Neural cell (in vitro differentiated cells): ENCODE measurements around the gene RYR3. TPM values are rescaled to one million over a fixed set of nuclear protein-coding genes. Genes with fewer than 3 reads are reported as not detected.

Source experiments
- H2AFZ ChIP-seq: fragments of 200-600, 300-800 bp; sonication (generic), shearing (Covaris generic); 2 replicates; pipeline ENCODE4 v1.6.0; 2014; ENCODE audit warnings: low read depth, mild to moderate bottlenecking, antibody characterized with exemption, low read length, moderate library complexity
- H3F3A ChIP-seq: fragments of 200-600 bp; shearing (Covaris generic); 2 replicates; pipeline ENCODE4 v1.6.1; 2016; ENCODE audit warnings: mild to moderate bottlenecking, moderate library complexity, mixed read lengths, antibody characterized with exemption, low read length; ENCODE audit not compliant: insufficient read depth, poor library complexity, severe bottlenecking
- H3K27ac ChIP-seq: fragments of 200-600, 300-800 bp; sonication (generic), shearing (Covaris generic); 2 replicates; pipeline ENCODE4 v1.5.1; 2014; ENCODE audit warnings: mild to moderate bottlenecking, low read length, moderate library complexity
- H3K27me3 ChIP-seq: fragments of 300-800, 200-600 bp; sonication (generic), shearing (Covaris generic); 2 replicates; pipeline ENCODE4 v1.6.0; 2014; ENCODE audit warnings: mild to moderate bottlenecking, low read depth, low read length, moderate library complexity; ENCODE audit not compliant: insufficient read depth
- H3K36me3 ChIP-seq: fragments of 300-800, 200-600 bp; sonication (generic), shearing (Covaris generic); 2 replicates; pipeline ENCODE4 v1.5.1; 2014; ENCODE audit warnings: mild to moderate bottlenecking, antibody characterized with exemption, low read length, moderate library complexity; ENCODE audit not compliant: insufficient read depth
- H3K4me2 ChIP-seq: fragments of 300-800, 200-600 bp; sonication (generic), shearing (Covaris generic); 2 replicates; pipeline ENCODE4 v1.6.0; 2014; ENCODE audit warnings: mild to moderate bottlenecking, low read length
- H3K4me3 ChIP-seq: fragments of 300-800, 200-600 bp; sonication (generic), shearing (Covaris generic); 2 replicates; pipeline ENCODE4 v1.5.1; 2014; ENCODE audit warnings: mild to moderate bottlenecking, low read length, moderate library complexity
- H3K79me2 ChIP-seq: fragments of 200-600 bp; shearing (Covaris generic); replicated peaks from 2 replicates; pipeline ENCODE4 v1.6.0; 2014; ENCODE audit warnings: mild to moderate bottlenecking, low read length, moderate library complexity; ENCODE audit not compliant: insufficient read depth
- H3K9ac ChIP-seq: fragments of 300-800, 200-600 bp; sonication (generic), shearing (Covaris generic); 2 replicates; pipeline ENCODE4 v1.6.1; 2016; ENCODE audit warnings: mild to moderate bottlenecking, low read length, mixed read lengths
- H3K9me2 ChIP-seq: fragments of 200-600 bp; shearing (Covaris generic); 2 replicates; pipeline ENCODE4 v1.6.1; 2016; ENCODE audit warnings: mild to moderate bottlenecking, low read length, mixed read lengths; ENCODE audit not compliant: insufficient read depth
- H3K9me3 ChIP-seq: fragments of 200-600, 300-800 bp; sonication (generic), shearing (Covaris generic); 2 replicates; pipeline ENCODE4 v1.6.1; 2016; ENCODE audit warnings: mild to moderate bottlenecking, mixed run types, low read length, moderate library complexity, mixed read lengths
- H4K20me1 ChIP-seq: fragments of 200-600 bp; shearing (Covaris generic); 2 replicates; pipeline ENCODE4 v1.6.1; 2016; ENCODE audit warnings: mild to moderate bottlenecking, mixed run types; ENCODE audit not compliant: insufficient read depth
- EP300 ChIP-seq: fragments of 450-650 bp; conservative IDR thresholded peaks from 2 replicates; pipeline ENCODE4 v1.6.1; 2014; ENCODE audit warnings: antibody characterized with exemption, mild to moderate bottlenecking, moderate library complexity; ENCODE audit not compliant: poor library complexity, severe bottlenecking
- EZH2 ChIP-seq: fragments of 200-600, 300-800 bp; shearing (Covaris generic), sonication (generic); IDR thresholded peaks from 2 replicates; pipeline ENCODE4 v1.6.1; 2014; ENCODE audit warnings: antibody characterized with exemption, low read length, borderline replicate concordance, mild to moderate bottlenecking; ENCODE audit not compliant: insufficient read depth, poor library complexity, severe bottlenecking
- MXI1 ChIP-seq: fragments of 450-650 bp; conservative IDR thresholded peaks from 2 replicates; pipeline ENCODE4 v1.6.1; 2014; ENCODE audit warnings: antibody characterized with exemption, mild to moderate bottlenecking; ENCODE audit not compliant: poor library complexity, severe bottlenecking
- POLR2AphosphoS5 ChIP-seq: IDR thresholded peaks from 2 replicates; pipeline ENCODE4 v1.6.1; 2012
- RAD21 ChIP-seq: fragments of 450-650 bp; conservative IDR thresholded peaks from 2 replicates; pipeline ENCODE4 v1.6.1; 2014; ENCODE audit warnings: antibody characterized with exemption, mild to moderate bottlenecking, moderate library complexity
- SMC3 ChIP-seq: fragments of 450-650 bp; conservative IDR thresholded peaks from 2 replicates; pipeline ENCODE4 v1.6.1; 2014; ENCODE audit warnings: antibody characterized with exemption, mild to moderate bottlenecking, moderate library complexity; ENCODE audit not compliant: poor library complexity
- TAF1 ChIP-seq: IDR thresholded peaks from 2 replicates; pipeline ENCODE4 v1.6.1; 2012; ENCODE audit warnings: low read depth
- polyA plus RNA-seq: library from polyadenylated mRNA; depleted of rRNA; stranded (reverse); fragments of >200 nt; gene quantifications from 2 replicates; pipeline ENCODE4 v1.2.3, GENCODE V29; 2014
- TF ChIP-seq, protein P1 (sequence below): IDR thresholded peaks from 2 replicates; pipeline ENCODE4 v1.6.1; 2012; ENCODE audit warnings: borderline replicate concordance
- TF ChIP-seq, protein P2 (sequence below): fragments of 450-650 bp; IDR thresholded peaks from 2 replicates; pipeline ENCODE4 v1.5.1; 2014; ENCODE audit warnings: antibody characterized with exemption, mild to moderate bottlenecking, moderate library complexity; ENCODE audit not compliant: poor library complexity, severe bottlenecking

The RYR3 gene
- polyA plus RNA-seq, 1 donor from 2014 or later = 12.6 TPM

DNA sequence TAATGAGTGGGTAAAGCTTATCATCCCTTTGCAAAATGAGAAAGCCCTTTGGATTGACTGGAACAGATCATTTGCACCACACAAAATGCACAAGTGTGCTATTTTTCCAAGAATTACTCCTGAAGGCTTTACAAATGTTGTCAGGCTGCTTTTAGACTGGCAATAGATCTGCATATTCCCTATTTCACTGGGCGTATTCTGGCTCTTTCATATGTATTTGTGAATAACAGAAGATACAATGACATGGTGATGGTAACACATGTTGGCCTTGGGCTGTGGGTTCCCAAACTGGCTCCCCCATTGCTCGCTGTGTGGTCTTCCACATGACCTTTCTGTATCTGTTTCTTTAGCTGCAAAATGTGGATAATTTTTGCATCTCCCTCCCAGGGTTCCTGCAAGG, 354.2 kb downstream of the RYR3 start:
- no peaks in the 10 kb centered on the region for H3K27me3 ChIP-seq
- no peaks in the 10 kb centered on the region for H3K79me2 ChIP-seq
- H3K9me2 ChIP-seq = no peaks in the 10 kb centered on the region
- H3K4me2 ChIP-seq = no peak overlapping the region
- H3K4me3 ChIP-seq = no peak overlapping the region
- no peak for TF ChIP-seq EZH2
- no peak for TF ChIP-seq POLR2AphosphoS5
- TF ChIP-seq, protein P1, sequence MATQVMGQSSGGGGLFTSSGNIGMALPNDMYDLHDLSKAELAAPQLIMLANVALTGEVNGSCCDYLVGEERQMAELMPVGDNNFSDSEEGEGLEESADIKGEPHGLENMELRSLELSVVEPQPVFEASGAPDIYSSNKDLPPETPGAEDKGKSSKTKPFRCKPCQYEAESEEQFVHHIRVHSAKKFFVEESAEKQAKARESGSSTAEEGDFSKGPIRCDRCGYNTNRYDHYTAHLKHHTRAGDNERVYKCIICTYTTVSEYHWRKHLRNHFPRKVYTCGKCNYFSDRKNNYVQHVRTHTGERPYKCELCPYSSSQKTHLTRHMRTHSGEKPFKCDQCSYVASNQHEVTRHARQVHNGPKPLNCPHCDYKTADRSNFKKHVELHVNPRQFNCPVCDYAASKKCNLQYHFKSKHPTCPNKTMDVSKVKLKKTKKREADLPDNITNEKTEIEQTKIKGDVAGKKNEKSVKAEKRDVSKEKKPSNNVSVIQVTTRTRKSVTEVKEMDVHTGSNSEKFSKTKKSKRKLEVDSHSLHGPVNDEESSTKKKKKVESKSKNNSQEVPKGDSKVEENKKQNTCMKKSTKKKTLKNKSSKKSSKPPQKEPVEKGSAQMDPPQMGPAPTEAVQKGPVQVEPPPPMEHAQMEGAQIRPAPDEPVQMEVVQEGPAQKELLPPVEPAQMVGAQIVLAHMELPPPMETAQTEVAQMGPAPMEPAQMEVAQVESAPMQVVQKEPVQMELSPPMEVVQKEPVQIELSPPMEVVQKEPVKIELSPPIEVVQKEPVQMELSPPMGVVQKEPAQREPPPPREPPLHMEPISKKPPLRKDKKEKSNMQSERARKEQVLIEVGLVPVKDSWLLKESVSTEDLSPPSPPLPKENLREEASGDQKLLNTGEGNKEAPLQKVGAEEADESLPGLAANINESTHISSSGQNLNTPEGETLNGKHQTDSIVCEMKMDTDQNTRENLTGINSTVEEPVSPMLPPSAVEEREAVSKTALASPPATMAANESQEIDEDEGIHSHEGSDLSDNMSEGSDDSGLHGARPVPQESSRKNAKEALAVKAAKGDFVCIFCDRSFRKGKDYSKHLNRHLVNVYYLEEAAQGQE = no peak
- TF ChIP-seq, protein P2, sequence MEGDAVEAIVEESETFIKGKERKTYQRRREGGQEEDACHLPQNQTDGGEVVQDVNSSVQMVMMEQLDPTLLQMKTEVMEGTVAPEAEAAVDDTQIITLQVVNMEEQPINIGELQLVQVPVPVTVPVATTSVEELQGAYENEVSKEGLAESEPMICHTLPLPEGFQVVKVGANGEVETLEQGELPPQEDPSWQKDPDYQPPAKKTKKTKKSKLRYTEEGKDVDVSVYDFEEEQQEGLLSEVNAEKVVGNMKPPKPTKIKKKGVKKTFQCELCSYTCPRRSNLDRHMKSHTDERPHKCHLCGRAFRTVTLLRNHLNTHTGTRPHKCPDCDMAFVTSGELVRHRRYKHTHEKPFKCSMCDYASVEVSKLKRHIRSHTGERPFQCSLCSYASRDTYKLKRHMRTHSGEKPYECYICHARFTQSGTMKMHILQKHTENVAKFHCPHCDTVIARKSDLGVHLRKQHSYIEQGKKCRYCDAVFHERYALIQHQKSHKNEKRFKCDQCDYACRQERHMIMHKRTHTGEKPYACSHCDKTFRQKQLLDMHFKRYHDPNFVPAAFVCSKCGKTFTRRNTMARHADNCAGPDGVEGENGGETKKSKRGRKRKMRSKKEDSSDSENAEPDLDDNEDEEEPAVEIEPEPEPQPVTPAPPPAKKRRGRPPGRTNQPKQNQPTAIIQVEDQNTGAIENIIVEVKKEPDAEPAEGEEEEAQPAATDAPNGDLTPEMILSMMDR = no peak
- TF ChIP-seq MXI1 = no peak
- no peak for TF ChIP-seq EP300
- no peak for TF ChIP-seq TAF1
- no peak for TF ChIP-seq SMC3
- no peak for TF ChIP-seq RAD21
- H2AFZ ChIP-seq = no peak overlapping the region
- no peak overlapping the region for H3K9ac ChIP-seq
- H4K20me1 ChIP-seq = no peaks in the 10 kb centered on the region
- no peak overlapping the region for H3K27ac ChIP-seq
- H3K36me3 ChIP-seq = no peaks in the 10 kb centered on the region
- H3F3A ChIP-seq = no peaks in the 10 kb centered on the region
- no peaks in the 10 kb centered on the region for H3K9me3 ChIP-seq

DNA sequence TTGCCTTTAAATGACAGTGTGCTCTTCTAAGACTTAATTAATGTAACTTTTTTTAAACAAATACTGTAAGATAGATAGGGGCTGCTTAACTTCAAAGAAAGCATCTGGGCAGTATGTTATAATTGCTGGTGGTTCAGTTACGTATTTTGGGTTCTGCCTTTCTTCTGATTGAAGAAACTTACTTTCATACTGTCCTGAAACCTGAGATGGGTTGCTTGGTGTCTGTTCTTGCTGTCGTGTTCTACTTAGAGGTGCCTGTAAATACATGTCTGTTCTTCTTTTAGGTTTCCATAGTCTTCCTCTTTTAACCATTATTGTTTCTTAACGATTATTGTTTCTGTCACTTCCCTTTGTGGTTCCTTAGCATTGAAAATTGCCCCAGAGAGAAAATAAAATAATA, 359.8 kb downstream of the RYR3 start:
- no peak for TF ChIP-seq POLR2AphosphoS5
- no peak for TF ChIP-seq MXI1
- TF ChIP-seq RAD21 = no peak
- Histone ChIP-seq H3K9me3 (no peaks in the 10 kb centered on the region), H3K27ac (no peak overlapping the region), H3K9ac (no peak overlapping the region), H3K9me2 (no peaks in the 10 kb centered on the region), H3K79me2 (no peaks in the 10 kb centered on the region), H3K36me3 (no peaks in the 10 kb centered on the region), H3F3A (no peaks in the 10 kb centered on the region), H3K4me2 (no peak overlapping the region), H3K27me3 (no peaks in the 10 kb centered on the region), H4K20me1 (no peaks in the 10 kb centered on the region), H3K4me3 (no peak overlapping the region), H2AFZ (no peak overlapping the region)

DNA sequence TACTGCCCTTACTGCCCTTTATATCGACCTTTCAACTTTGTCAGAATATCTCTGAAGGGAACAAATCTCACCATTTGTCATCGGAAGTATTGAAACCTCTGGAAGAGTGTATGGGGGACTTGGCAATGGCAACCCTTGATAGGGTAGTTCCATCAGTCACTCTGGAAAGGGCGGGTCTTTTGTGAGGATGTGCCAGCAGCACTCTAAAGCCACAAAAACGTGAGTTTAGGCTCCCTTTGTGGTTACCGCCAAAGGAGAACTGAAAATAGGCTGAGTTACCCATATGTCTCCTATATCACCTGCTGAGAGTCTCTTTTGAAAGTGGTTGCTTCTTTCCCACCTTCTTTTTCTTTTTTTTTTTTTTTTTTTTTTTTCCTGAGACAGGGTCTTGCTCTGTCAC, 360.7 kb downstream of the RYR3 start:
- no peak overlapping the region for H3K4me3 ChIP-seq
- H3K9me3 ChIP-seq = no peaks in the 10 kb centered on the region
- no peaks in the 10 kb centered on the region for H3K27me3 ChIP-seq
- no peak overlapping the region for H3K9ac ChIP-seq
- H3K36me3 ChIP-seq = no peaks in the 10 kb centered on the region
- H3K4me2 ChIP-seq = no peak overlapping the region
- no peaks in the 10 kb centered on the region for H3K9me2 ChIP-seq
- TF ChIP-seq, protein P2 = no peak
- no peak for TF ChIP-seq EZH2
- TF ChIP-seq RAD21 = no peak
- no peak for TF ChIP-seq SMC3
- TF ChIP-seq MXI1 = no peak
- no peak for TF ChIP-seq POLR2AphosphoS5
- TF ChIP-seq EP300 = no peak
- TF ChIP-seq, protein P1 = no peak
- TF ChIP-seq TAF1 = no peak
- no peaks in the 10 kb centered on the region for H3F3A ChIP-seq
- H3K27ac ChIP-seq = no peak overlapping the region
- no peak overlapping the region for H2AFZ ChIP-seq
- H4K20me1 ChIP-seq = no peaks in the 10 kb centered on the region
- no peaks in the 10 kb centered on the region for H3K79me2 ChIP-seq
